Peyer's patch (tissue), 4 donors: Measurements from ENCODE around the gene CREBRF.

Source experiments
- POLR2A ChIP-seq, 2 donors: fragments of 450-650 bp; IDR thresholded peaks; one replicate each; pipeline ENCODE4 v1.5.1; 2017; ENCODE audit warnings: antibody characterized with exemption in 2 of 2, mild to moderate bottlenecking in 2 of 2, moderate library complexity in 2 of 2
- TF ChIP-seq, protein P1 (sequence below), 6 experiments: fragments of 450-650 bp in 4 of 6; fragments of 200-600 bp in 2 of 6; sonication (generic) in 1 of 6; IDR thresholded peaks; one replicate each; pipeline ENCODE4 v1.5.1; 2017 to 2019; ENCODE audit warnings: antibody characterized with exemption in 6 of 6, mild to moderate bottlenecking in 3 of 6, moderate library complexity in 1 of 6

DNA sequence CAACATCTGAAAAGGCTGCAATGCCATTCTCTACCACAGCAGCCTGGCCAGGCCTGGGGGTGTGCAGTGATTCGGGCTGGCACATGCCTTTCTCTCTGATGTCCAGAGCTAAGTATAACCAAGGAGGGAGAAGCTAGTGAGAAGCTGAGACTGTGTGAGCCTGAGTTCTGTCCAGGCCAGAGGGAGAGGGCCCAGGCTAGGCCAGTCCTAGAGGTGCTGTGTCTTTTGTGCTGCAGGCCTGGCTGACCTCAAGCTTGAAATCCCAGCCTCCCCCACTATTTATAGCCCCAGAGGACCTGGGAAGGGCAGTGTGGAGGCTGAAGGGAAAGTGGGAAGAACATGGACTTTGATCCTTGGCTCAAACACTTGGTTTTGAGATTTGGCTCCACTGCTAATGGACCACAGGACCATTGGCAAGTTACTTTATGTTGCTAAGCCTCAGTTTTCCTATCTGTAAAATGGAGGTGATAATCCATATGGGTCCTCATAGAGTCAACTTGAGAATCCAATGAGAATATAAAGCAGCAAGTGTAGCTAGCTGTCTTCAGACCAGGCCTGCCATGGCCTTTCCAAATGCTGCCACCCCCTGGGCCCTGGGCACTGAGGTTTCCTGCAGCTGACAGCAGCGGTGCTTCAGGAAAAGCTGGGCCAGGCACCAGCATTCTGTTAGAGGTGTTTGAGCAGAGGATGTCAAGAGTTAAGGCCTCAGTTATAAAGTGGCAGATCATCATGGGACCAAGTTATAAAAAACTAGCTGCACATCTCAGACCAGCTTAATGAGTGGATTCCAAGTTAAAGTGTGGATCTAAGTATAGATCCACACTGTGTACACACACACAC lies 109.2 kb downstream of the CREBRF start:
- TF ChIP-seq POLR2A (IDR thresholded peaks at IDR 0.05): no peak
- TF ChIP-seq, protein P1, sequence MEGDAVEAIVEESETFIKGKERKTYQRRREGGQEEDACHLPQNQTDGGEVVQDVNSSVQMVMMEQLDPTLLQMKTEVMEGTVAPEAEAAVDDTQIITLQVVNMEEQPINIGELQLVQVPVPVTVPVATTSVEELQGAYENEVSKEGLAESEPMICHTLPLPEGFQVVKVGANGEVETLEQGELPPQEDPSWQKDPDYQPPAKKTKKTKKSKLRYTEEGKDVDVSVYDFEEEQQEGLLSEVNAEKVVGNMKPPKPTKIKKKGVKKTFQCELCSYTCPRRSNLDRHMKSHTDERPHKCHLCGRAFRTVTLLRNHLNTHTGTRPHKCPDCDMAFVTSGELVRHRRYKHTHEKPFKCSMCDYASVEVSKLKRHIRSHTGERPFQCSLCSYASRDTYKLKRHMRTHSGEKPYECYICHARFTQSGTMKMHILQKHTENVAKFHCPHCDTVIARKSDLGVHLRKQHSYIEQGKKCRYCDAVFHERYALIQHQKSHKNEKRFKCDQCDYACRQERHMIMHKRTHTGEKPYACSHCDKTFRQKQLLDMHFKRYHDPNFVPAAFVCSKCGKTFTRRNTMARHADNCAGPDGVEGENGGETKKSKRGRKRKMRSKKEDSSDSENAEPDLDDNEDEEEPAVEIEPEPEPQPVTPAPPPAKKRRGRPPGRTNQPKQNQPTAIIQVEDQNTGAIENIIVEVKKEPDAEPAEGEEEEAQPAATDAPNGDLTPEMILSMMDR (IDR thresholded peaks at IDR 0.05): no peak
